DMS53 (cell line): ENCODE results near the gene TMEM92.

ENCODE experiments used
- DNase-seq: peaks from one replicate; lab custom pipeline; 2025; lab: John Stamatoyannopoulos, UW

Gene TMEM92

DNA sequence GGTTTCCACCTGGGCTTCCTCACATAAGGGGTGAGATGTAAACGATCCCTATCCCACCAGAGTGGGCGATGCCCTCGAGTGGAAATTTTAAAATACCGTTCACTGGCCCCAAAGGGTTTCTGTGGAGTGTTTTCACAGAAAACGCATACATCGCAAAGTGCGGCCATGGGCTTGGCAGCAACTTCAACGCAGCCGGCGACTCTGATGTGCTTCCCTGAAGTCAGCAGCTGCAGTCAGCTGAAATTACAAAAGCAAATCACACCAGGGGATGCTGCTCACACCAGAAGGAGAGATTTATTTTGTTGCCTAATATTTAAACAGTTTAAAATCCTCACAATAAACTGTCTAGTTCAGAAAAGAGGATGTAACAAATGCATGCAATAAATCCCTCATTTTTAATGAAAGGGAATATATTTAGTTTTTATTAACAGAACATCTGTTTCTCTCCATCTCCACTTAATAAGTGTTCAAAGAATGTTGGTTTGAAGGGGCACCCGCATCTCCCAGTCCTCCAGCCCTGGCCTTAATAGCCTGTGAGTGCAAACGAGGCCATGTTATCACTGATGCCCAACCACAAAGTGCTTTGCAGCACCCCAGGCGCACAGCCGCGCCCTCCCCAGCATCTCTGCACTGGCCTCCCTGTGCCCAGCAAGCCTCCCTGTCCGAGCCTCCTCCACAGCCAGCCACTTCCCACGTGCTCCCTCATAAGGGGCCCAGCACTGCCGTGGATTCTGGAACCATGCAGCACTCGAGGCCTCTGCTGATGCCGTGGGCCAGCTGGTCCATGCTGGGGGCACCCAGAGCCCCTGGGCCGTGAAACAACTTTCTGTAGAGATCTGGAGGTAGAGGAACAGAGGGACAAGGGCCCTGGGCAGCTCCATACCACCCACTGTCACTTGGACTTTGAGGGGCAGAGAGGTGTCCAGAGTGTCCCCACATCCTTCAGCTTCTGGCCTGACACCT lies 54.4 kb downstream of the TMEM92 start:
- no peak for DNase-seq

DNA sequence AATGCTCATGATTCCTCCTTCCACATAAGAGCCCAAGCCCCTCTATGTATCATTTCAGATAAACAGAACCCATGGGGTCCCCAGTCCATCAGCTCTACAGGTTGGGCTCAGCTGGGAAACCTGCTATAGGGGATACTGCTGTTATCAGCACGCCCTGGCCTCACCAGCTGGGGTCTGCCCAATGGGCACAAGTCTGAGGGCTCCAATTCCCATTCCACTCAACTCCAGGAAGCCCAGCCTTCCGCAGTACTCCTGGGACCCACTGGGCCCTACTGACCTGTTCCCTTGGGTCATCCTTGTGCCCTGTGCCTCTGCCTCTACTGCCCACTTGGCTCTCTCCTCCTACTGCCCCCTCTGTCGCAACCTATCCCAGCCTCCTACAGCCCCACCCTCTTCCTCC lies 55.5 kb downstream of the TMEM92 start:
- no peak for DNase-seq

- no peak for DNase-seq
Measured at GRCh38 chr17:50330151-50330775, 56.0 kb downstream of the TMEM92 start.
